ENCODE results near the gene BSCL2.
"Not testable (repeated sequence)": the region's sequence is repeated elsewhere in the genome, so short reads cannot be mapped to it uniquely, and the experiment has no call there.

The BSCL2 gene

DNA sequence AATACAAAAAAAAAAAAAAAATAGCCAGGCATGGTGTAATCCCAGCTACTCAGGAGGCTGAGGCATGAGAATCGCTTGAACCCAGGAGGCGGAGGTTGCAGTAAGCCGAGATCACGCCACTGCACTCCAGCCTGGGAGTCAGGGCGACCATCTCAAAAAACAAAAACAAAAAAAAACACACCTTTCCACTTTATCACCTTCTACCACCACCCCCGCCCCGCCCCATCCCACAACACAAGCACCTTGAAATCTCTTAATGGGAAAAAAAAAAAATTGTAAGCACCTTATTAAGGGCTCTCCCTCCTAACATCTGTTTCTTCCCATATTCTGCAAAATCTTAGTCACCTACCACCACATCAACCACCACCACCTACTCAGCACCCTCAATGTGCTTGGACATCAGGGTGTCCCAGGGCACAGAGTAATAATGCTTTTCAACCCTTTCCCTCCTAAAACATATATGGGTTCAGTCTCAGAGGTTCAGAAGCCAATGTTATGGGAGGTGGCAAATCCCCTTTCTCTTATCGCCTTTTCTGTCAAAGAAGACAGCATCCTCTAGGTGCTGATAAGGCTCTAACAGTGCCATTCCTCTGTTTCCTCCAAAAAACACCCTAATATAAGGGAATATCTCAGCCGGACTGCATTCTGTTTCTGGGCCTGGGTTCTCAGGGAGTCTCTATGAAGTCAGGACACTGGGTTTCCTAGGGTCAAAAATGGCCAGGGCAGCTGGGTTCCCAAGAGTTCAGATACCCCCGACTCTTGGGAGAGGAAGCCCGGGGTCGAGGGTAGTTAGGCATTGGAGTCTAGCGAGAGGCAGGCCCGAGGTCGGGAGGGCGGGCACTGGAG lies 54.8 kb downstream of the BSCL2 start:
- no peak for DNase-seq

DNA sequence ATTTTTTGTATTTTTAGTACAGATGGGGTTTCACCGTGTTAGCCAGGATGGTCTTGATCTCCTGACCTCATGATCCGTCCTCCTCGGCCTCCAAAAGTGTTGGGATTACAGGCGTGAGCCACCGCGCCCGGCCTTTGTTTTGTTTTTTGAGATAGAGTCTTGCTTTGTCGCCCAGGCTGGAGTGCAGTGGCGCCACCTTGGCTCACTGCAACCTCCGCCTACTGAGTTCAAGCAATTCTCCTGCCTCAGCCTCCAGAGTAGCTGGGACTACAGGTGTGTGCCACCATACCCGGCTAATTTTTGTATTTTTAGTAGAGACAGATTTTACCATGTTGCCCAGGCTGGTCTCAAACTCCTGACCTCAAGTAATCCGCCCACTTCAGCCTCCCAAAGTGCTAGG lies 56.9 kb downstream of the BSCL2 start:
- not testable (repeated sequence) for DNase-seq

DNA sequence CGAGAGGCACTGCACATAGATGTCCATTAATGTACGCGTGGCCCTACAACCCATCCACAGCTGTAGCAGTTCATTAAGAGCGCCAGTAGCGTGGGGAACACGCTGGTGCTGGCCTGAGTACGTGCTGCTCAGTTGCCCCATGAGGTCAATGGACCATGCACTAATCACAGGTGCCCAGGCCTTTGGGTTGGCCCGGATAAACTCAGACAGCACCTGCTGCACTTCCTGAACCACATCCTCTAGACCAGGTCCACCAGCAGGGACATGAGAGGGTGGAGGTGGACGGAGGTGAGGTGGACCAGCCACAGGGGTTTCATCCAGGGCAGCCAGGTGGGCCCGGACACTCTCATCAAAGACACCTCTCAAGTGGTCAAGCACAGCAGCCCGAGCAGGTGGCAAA lies 57.7 kb downstream of the BSCL2 start:
- DNase-seq: no peak

DNA sequence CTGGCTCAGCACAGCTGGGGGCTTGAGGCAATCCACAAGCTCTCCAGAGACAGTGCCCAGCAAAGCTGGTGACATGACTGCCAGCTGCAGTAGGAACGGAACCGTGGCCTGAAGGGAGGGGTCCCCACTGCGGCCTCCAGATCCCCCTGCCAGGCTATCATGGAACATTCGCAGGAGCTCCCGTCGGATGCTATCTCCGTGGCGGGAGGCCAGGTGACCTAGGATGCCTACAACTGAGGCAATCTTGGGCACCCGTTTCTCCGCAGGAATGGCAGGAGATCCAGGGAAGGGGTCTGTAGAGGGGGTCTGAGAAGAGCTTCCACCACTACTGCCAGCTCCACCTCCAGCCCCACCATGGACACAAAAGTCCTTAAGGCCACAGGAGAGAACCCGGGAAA lies 58.3 kb downstream of the BSCL2 start:
- no peak for DNase-seq

DNA sequence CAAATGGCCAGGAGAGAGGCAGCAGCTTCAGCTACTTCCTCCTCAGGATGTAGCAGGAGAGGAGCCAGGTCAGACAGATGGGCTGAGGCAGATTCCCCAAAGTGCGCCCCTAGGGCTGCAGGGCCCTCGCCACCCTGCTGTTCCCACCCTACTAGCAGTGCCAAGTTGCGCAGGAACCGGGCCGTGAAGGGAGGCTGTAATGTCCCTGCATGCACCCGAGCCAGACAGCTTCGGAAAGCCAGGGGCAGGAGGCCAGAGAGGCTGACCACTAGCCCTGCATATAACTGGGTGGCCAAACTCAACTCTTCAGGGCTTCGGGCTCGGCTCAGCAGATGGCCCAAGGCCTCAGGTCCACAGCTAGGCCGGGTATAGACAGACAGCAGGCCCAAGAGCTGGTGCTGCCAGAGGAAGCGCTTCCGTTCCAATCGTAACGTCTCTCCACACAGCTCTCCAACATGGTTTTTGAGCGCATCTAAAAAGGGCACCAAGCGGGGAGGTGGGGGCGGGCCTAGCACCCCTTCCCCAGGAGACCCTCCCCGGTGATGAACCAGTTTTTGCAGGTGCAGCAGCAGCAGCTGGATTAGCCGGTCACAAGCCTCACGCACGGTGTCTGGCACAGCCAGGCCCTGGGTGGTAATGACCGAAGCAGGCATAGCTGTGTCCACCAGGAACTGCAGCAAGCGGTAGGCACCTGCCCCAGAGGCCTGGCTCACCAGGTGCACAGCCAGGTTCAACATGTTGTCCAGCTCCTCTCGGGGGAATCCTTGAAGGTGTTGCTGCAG lies 58.8 kb downstream of the BSCL2 start:
- DNase-seq: no peak

DNA sequence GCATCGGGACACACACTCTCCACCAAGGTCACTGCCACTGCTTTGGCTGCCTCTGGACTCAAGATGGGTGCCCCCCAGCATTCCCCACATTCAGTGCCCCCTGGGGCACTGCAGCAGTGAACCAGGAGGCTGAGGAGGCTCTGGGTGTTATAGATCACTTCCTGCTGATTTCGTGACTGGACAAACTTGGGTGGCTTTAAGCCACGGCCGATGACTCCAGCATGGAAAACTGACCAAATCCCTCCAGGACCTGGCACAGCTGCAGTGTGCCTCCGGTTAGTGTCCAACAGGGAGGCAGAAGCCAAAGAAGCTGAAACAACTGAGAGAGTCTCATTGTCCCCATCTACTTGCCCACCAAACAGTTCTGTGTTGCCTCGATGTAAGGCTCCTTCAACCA lies 59.6 kb downstream of the BSCL2 start:
- no peak for DNase-seq

DNA sequence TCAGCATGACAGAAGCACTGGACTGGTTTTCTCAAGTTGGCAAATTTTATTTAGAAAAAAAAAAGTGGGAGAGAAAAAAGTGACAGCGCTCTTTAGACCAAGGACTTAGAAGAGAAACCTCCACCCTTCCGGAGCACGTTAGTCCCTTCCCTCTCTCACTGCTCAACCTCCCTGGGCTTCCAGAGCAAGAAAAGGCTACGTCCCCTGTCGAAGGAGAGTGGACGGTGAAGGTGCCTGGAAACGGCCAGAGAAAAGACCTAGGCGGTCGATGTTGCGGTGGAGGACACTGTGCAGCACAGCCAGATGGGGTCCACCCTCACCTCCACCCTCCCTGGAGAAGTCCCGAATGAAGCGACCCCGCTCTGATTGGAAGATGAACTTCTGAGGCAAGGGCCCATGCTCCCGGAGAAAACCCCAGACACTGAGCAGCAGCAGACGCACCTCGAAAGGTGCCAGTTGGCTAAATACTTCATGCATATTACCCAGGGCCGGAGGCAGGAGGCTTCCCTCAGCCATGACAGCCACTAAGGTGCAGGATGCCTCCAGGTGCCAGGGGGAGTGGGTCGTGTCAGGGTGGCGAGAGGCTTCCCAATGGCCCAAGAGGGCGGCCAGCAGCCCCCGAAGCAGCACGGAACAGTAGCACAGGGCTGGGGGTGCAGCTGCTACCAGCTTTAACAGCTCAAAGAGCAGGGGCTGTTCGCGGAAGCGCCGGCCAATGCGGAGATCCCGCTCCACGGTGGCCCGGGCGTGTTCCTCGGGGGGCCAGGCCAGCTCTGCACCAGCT lies 60.2 kb downstream of the BSCL2 start:
- DNase-seq: no peak

DNA sequence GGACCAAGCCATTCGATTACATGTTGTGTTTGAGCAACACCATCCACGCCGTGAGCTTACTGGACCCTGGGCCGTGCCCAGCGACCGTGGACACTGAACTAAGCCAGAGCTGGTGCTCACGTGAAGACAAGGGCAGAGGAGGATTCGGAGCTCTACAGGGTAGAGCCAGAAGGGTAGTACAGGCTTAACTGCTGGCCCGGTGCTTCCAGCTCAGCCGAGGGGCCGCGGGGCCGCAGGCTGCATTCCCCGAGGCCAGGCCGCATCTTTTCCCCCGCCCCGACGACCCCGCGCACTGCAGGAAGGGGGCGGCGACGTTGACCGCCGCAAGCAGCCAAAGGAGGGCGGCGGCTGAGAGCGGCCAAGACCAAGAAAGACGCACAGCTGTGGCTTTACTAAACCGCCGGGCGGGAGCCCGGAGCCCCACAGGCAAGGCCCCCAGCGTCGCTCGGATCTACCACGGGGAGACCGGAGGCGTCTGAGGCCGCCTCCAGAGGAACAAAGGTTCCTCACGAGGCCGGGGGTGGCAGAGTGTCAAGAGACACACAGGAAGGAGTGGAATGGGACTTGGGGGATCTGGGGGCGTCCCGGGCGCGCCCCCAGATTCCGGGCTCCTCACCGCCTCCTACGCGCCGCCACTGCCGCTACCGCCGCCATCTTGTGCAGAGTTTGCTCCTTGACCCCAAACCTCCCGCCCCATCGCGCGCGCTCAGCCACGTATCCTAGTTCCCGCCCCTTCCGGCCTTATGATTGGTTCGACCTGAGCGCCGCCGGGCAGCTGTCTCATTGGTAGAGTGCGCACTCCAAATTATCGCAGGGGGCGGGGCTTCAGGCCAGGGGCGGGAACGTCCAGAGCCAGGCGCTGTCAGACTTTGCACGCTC lies 61.0 kb downstream of the BSCL2 start, which contains the start of gene GANAB:
GANAB (minus strand) TSS at position 668 of the 879 bp plus-strand sequence; CDS start at position 654, 14 bp downstream.
- peak; percentile 99 for DNase-seq

DNA sequence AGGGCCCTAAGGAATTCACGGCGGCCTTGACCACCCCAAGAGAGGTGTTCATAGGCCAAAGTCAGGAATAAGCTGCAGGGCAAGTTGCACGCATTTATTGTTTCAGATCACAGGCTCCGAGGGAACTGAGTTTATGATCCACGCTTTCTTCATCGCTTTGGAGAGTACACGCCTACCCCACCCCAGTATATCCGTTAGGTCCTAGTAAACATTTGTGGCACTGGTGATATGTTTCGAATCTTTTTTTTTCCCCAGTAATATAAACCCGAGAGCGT lies 61.6 kb downstream of the BSCL2 start:
- DNase-seq: no peak

DNA sequence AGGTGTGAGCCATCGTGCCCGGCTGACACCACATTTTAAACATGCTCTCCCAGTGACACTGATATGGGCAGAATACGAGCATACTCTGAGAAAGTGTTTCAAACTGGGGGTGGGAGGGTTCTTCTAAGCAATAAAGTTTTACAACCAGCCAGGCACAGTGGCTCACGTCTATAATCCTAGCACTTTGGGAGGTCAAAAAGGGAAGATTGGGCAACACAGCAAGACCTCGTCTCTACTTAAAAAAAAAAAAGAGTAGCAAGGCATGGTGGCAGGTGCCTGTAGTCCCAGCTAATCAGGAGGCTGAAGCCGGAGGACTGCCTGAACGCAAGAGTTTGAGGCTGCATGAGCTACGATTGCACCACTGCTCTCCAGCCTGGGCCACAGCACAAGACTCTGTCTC lies 63.0 kb downstream of the BSCL2 start:
- no peak for DNase-seq

Measured in eye (tissue), 1 donor.